Loucy (cell line): ENCODE data around the gene EIF3A.

Experiments
- H2AFZ ChIP-seq: fragments of 200-600 bp; sonication (generic); 2 replicates; pipeline ENCODE4 v1.6.0; 2016; ENCODE audit warnings: antibody characterized with exemption, mild to moderate bottlenecking, low read length, moderate library complexity
- H3F3A ChIP-seq: fragments of 200-600 bp; 2 replicates; pipeline ENCODE4 v1.6.0; 2016; ENCODE audit warnings: antibody characterized with exemption, low read depth, mild to moderate bottlenecking
- H3K27me3 ChIP-seq: fragments of 200-600 bp; sonication (generic); 2 replicates; pipeline ENCODE4 v1.6.1; 2014; ENCODE audit warnings: low read length, mild to moderate bottlenecking; ENCODE audit not compliant: insufficient read depth, poor library complexity, severe bottlenecking
- H3K36me3 ChIP-seq: fragments of 200-600 bp; sonication (generic); 2 replicates; pipeline ENCODE4 v1.6.1; 2016; ENCODE audit warnings: low read length; ENCODE audit not compliant: insufficient read depth
- H3K4me1 ChIP-seq: fragments of 200-600 bp; sonication (generic); 2 replicates; pipeline ENCODE4 v1.5.1; 2014; ENCODE audit warnings: low read length, mild to moderate bottlenecking; ENCODE audit not compliant: insufficient read depth, poor library complexity, severe bottlenecking
- H3K4me2 ChIP-seq: fragments of 200-600 bp; sonication (generic); 2 replicates; pipeline ENCODE4 v1.6.0; 2014; ENCODE audit warnings: antibody characterized with exemption, low read length, low read depth, mild to moderate bottlenecking; ENCODE audit not compliant: poor library complexity, severe bottlenecking
- H3K4me3 ChIP-seq: fragments of 200-600 bp; sonication (generic); 2 replicates; pipeline ENCODE4 v1.5.1; 2014; ENCODE audit warnings: low read length, mild to moderate bottlenecking, mixed read lengths; ENCODE audit not compliant: poor library complexity, severe bottlenecking
- H3K79me2 ChIP-seq: fragments of 200-600 bp; sonication (generic); 2 replicates; pipeline ENCODE4 v1.6.1; 2014; ENCODE audit warnings: low read length; ENCODE audit not compliant: insufficient read depth
- H3K9ac ChIP-seq: fragments of 200-600 bp; sonication (generic); 2 replicates; pipeline ENCODE4 v1.6.0; 2014; ENCODE audit warnings: mild to moderate bottlenecking, low read depth, low read length, moderate library complexity; ENCODE audit not compliant: poor library complexity, severe bottlenecking
- H3K9me2 ChIP-seq: fragments of 200-600 bp; sonication (generic); replicated peaks from 2 replicates; pipeline ENCODE4 v1.6.1; 2016; ENCODE audit warnings: low read depth, low read length, mixed read lengths
- H3K9me3 ChIP-seq: fragments of 200-600 bp; sonication (generic); 2 replicates; pipeline ENCODE4 v1.6.1; 2014; ENCODE audit warnings: mild to moderate bottlenecking, antibody characterized with exemption, low read length, low read depth; ENCODE audit not compliant: insufficient read depth
- H4K20me1 ChIP-seq: fragments of 200-600 bp; sonication (generic); 2 replicates; pipeline ENCODE4 v1.6.0; 2014; ENCODE audit warnings: antibody characterized with exemption, low read length, mild to moderate bottlenecking; ENCODE audit not compliant: insufficient read depth, poor library complexity, severe bottlenecking
- EZH2phosphoT487 ChIP-seq: fragments of 200-600 bp; IDR thresholded peaks from 2 replicates; pipeline ENCODE4 v1.6.1; 2018; ENCODE audit warnings: antibody characterized with exemption, mild to moderate bottlenecking, moderate library complexity, borderline replicate concordance
- TF ChIP-seq, protein P1 (sequence below): fragments of 200-600 bp; sonication (generic); conservative IDR thresholded peaks from 2 replicates; pipeline ENCODE4 v1.5.1; 2014; ENCODE audit warnings: mild to moderate bottlenecking, antibody characterized with exemption, low read length

The EIF3A gene

DNA sequence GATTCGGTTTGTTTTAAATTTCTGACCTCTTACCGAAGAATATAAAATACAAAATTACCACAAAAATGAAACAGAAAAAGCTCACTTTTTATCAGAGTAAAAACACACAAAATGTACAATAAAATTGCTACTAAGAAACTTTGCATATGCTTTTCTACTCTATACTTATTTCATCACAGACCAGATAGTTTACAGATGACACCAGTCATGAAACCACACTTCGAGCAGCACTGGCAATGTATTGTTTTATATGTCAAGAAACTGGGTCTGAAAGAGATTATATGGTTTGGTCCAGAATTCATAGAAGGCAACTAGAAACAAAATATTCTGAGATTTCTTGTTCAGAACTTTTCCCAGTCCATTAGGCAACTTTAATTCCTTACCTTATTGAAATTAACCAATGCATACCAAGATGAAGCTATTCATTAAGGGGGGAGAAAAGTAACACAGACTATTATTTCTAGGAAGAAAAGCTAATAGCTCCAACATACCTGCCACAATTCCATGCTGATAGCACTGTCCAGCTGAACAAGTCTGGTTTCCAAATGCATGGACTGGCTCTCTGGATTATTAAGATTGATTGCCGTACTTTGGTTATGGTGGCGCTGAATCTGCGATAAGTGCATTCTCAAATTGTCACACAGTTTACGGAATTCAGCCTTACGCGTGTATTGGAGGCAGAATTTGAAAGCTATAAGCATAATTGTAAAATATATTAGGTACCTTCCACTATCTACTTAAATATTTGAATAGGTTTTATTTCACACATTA is 10.0 kb downstream of the EIF3A start:
- Histone ChIP-seq H3K9ac (no peak overlapping the region), H3K9me2 (no peaks in the 10 kb centered on the region), H3K79me2 (peaks cover 85% of the 10 kb centered on the region), H4K20me1 (peaks cover 81% of the 10 kb centered on the region), H3K9me3 (no peaks in the 10 kb centered on the region), H3K4me1 (peaks cover 20% of the 10 kb centered on the region), H3F3A (peaks cover 8% of the 10 kb centered on the region; the same call in 1 of the 2 replicates), H3K36me3 (peaks cover 77% of the 10 kb centered on the region), H3K27me3 (no peaks in the 10 kb centered on the region), H2AFZ (no peak overlapping the region), H3K4me2 (no peak overlapping the region), H3K4me3 (no peak overlapping the region)
- no peak for TF ChIP-seq EZH2phosphoT487

DNA sequence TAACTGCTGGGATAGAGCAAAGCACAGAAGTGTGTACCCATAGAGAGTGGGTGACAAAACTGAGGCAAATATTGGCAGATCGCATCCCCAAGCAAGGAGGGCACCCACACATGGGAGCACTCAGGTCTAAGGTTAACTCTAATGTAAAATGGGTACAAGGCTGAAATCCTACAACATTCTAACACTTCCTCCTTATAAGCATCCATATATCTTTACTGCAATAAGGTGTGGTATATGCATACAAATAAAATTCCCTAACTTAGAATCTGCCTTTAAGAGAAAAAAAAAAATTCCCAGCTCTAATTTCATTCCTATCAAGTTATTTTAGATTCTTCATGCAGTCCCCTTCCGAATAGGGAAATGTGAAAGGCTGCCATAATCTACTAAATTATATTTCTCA is 18.7 kb downstream of the EIF3A start:
- H3K27me3 ChIP-seq: no peaks in the 10 kb centered on the region
- H3K9ac ChIP-seq: no peak overlapping the region
- H3K4me1 ChIP-seq: no peaks in the 10 kb centered on the region
- H3K9me2 ChIP-seq: no peaks in the 10 kb centered on the region
- TF ChIP-seq, protein P1, sequence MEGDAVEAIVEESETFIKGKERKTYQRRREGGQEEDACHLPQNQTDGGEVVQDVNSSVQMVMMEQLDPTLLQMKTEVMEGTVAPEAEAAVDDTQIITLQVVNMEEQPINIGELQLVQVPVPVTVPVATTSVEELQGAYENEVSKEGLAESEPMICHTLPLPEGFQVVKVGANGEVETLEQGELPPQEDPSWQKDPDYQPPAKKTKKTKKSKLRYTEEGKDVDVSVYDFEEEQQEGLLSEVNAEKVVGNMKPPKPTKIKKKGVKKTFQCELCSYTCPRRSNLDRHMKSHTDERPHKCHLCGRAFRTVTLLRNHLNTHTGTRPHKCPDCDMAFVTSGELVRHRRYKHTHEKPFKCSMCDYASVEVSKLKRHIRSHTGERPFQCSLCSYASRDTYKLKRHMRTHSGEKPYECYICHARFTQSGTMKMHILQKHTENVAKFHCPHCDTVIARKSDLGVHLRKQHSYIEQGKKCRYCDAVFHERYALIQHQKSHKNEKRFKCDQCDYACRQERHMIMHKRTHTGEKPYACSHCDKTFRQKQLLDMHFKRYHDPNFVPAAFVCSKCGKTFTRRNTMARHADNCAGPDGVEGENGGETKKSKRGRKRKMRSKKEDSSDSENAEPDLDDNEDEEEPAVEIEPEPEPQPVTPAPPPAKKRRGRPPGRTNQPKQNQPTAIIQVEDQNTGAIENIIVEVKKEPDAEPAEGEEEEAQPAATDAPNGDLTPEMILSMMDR: no peak
- no peak for TF ChIP-seq EZH2phosphoT487
- no peaks in the 10 kb centered on the region for H3F3A ChIP-seq
- H2AFZ ChIP-seq: no peak overlapping the region
- H3K36me3 ChIP-seq: peaks cover 96% of the 10 kb centered on the region
- no peaks in the 10 kb centered on the region for H3K9me3 ChIP-seq
- peaks cover 52% of the 10 kb centered on the region for H3K79me2 ChIP-seq
- H3K4me2 ChIP-seq: no peak overlapping the region
- no peak overlapping the region for H3K4me3 ChIP-seq
- peaks cover 54% of the 10 kb centered on the region for H4K20me1 ChIP-seq

DNA sequence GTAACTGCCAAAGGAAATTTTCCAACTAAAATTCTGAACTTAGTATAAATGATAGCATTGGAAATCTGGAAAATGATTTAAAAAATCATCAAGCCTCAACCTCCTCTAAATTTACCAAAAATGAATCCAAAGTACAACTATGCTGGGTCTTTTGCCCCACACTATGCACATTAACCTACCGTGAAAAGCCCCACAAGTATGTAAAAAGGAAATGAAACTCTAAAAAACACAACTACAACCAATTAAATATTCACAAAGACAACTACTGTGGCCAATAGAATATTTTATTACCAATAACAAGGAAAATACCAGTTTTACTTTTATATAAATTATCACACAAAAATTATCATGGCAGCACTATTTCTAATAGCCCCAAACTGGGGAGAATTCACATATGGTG is 19.3 kb downstream of the EIF3A start:
- no peak overlapping the region for H3K4me3 ChIP-seq
- no peaks in the 10 kb centered on the region for H3K9me2 ChIP-seq
- no peak overlapping the region for H2AFZ ChIP-seq
- no peaks in the 10 kb centered on the region for H3K9me3 ChIP-seq
- no peak overlapping the region for H3K4me2 ChIP-seq
- H3K79me2 ChIP-seq: peaks cover 46% of the 10 kb centered on the region
- H3K27me3 ChIP-seq: no peaks in the 10 kb centered on the region
- H3F3A ChIP-seq: no peaks in the 10 kb centered on the region
- H4K20me1 ChIP-seq: peaks cover 54% of the 10 kb centered on the region
- H3K4me1 ChIP-seq: no peaks in the 10 kb centered on the region
- H3K9ac ChIP-seq: no peak overlapping the region
- peaks cover 96% of the 10 kb centered on the region for H3K36me3 ChIP-seq
- TF ChIP-seq, protein P1: no peak
- no peak for TF ChIP-seq EZH2phosphoT487

DNA sequence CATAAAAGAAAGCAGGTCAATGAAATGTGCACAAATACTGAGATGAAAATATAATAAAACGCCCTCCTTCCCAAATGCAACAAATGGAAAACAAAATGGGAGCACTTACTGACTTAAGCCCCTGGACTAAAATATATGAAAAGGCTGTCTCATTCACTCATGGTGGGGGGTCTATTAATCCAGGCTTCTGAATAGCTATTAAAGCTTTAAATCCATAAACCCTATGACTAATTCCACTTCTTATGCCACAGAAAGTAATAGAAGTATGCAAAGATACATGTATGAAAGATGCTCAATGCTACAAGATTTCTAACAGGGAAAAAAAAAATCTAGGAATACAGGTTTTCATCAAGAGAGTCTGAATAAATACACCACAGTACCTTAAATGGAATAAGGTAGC is 20.5 kb downstream of the EIF3A start:
- H2AFZ ChIP-seq: no peak overlapping the region
- H3K79me2 ChIP-seq: peaks cover 39% of the 10 kb centered on the region
- no peak overlapping the region for H3K9ac ChIP-seq
- no peak overlapping the region for H3K4me2 ChIP-seq
- TF ChIP-seq EZH2phosphoT487: no peak
- TF ChIP-seq, protein P1: no peak
- no peaks in the 10 kb centered on the region for H3K4me1 ChIP-seq
- no peak overlapping the region for H3K4me3 ChIP-seq
- no peaks in the 10 kb centered on the region for H3F3A ChIP-seq
- peaks cover 99% of the 10 kb centered on the region for H3K36me3 ChIP-seq
- H3K27me3 ChIP-seq: no peaks in the 10 kb centered on the region
- no peaks in the 10 kb centered on the region for H3K9me2 ChIP-seq
- no peaks in the 10 kb centered on the region for H3K9me3 ChIP-seq
- peaks cover 44% of the 10 kb centered on the region for H4K20me1 ChIP-seq
